ENCODE data around the gene GAB1.

The GAB1 gene

DNA sequence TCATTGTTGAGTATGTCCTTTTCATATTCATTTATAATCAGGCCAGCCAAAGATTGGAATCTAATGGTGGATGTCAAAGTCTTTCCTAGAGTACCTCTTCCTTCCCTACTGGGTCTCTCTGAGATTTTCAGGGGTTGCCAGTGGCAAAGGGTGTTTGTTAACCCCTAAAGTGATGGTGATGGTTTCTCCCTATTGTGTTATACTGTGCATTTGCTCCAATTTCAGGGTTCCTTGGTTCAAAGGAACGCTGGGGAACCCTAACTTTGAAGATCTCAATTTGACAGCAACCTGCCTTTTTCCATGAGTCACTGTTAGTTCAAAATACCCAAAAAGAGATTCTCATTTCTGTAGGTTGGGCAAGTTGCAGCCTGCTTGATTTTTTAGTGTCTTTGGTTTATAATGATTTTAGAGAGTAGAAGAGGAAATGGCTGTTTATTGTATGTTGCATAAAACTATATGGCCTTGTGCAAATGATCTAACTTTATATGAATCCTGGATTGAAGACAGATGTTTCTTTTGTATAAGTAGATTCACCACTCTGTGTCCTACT is 23.0 kb downstream of the GAB1 start:
- no peak for DNase-seq

DNA sequence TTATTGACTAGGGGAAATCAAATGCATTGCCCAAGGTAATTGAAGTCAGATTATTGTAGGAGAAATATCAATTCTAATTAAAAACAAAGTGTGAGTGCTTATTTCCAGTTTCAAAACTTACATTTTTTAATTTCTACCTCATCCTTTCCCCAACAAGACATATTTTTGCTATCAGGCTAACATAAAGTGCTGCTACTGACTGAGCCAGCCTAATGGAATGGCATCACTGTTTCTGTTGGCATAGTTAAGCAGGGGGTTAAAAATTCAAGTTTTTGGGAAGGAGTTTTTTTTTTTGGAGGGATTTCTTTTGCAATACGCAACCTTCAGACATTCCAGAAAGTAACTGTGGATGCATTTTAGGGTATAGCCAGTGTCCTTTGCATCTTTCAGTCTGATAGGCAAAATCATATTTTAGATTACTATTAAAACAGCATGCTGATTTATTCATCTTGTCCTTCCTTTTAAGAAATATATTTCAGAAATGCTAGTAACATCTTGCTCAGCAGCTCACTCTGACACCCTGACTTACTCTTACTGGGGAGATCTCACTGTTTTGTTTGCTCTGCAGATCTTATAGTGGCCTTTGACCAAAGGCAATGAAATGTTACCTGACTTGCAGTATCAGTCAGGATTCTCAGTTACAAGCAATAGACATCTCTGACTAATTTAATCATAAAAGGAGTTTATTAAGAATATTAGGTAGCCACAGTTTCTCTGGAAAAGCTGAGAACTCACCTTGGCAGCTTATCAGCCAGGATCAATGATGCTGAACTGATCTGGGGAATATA is 24.4 kb downstream of the GAB1 start:
- no peak for DNase-seq

DNA sequence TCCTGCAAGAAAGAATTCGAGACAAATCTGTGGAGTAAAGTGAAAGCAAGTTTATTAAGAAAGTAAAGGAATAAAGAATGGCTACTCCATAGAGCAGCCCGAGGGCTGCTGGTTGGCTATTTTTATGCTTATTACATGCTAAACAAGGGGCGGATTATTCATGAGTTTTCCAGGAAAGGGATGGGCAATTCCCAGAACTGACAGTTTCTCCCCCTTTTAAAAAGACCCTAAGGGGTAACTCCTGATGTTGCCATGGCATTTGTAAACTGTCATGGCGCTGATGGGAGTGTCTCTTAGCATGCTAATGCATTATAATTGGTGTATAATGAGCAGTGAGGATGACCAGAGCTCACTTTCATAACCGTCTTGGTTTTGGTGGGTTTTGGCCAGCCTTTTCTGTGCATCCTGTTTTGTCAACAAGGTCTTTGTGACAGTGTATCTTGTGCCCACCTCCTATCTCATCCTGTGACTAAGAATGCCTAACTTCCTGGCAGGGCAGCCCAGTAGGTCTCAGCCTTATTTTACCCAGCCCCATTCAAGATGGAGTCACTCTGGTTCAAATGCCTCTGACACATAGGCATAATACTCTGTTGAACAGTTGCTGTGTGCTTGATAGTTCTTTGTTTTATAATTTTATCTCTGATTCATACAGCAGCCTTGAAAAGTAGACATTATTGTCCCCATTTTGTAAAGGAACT is 25.8 kb downstream of the GAB1 start:
- no peak for DNase-seq

DNA sequence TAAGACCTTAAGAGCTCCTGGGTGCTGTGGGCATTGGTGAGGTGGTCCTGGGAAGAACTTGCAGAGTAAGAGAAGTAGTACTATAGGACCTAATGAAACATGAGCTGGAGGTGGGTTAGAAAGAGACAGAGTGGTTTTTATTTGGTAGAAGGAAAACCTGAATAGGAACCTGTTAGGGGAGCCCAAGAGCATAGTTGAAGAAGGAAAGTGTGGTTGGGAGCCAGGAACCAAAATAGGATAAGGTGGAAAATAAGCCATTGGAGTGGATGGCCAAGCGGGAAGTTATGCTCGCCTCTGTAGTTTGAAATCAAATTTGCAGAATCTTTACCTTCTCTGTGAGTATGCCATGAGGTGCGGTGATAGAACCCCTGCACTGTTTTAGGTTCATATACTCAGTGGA is 26.7 kb downstream of the GAB1 start:
- no peak for DNase-seq

GRCh38 chr4:143364063-143364462 is 27.4 kb downstream of the GAB1 start:
- no peak for DNase-seq

GRCh38 chr4:143367863-143368262 is 31.2 kb downstream of the GAB1 start:
- no peak for DNase-seq

- DNase-seq, result no peak
These were observed 32.9 kb downstream of the GAB1 start for GRCh38 chr4:143369552-143369951.

- no peak for DNase-seq
These were observed 35.6 kb downstream of the GAB1 start for GRCh38 chr4:143372093-143372915.

- no peak for DNase-seq
These were observed 37.6 kb downstream of the GAB1 start for GRCh38 chr4:143374255-143374654.

DNA sequence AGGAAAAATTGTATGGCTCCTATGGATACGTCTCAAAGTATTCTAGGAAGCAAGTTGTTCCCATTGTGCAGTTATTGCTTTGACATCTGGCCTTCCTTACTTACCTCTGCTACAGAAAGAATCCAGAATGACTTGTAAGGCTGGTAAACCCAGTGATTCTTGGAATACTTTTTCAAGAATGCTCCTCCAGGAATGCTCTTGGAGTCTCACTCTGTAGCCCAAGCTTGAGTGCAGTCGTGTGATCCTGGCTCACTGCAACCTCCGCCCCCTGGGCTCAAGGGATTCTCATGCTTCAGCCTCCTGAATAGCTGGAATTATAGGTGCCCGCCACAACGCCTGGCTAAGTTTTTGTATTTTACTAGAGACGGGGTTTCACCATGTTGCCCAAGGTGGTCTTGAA is 38.1 kb downstream of the GAB1 start:
- DNase-seq, result no peak

GRCh38 chr4:143375326-143376073 is 38.8 kb downstream of the GAB1 start:
- DNase-seq, result peak; percentile 83

GRCh38 chr4:143377611-143378099 is 41.0 kb downstream of the GAB1 start:
- DNase-seq, result peak; percentile 62

DNA sequence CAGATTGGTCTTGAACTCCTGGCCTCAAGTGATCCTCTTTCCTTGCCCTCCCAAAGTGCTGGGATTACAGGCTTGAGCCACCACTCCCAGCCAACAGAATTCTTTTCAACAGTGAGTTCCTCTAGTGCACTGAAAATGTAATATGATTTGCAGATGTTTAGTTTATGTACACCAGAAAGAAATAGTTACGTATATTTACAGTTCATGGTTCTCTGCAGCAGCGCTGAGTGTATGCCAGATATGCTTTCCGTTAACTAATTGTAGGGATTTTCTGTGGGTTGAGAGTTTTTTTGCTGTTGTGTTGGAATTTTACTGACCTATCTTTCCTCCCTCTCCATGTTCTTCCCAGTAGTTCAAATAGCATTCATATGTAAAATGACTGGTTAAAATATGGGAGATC is 44.0 kb downstream of the GAB1 start:
- no peak for DNase-seq

GRCh38 chr4:143381189-143382118 is 44.8 kb downstream of the GAB1 start:
- DNase-seq, result peak; percentile 51

DNA sequence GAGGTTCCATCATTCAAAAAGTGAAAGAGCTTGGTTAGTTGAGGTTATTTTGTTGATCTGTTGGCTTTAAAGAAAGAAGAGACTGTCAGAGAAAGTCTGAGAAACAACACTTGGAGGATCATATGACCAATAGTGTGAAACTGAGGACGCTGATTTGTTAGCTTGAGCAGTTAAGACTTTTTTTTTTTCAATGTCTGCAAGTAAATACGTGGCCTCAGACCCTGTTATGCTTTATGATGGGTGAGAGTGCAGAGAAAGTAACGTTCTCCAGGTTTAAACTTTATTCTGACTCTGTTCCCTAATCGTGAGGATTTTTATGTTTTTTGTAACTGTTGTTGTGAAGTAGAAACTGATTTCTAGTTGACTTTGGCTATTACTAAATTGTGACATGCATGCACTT is 45.9 kb downstream of the GAB1 start:
- no peak for DNase-seq

DNA sequence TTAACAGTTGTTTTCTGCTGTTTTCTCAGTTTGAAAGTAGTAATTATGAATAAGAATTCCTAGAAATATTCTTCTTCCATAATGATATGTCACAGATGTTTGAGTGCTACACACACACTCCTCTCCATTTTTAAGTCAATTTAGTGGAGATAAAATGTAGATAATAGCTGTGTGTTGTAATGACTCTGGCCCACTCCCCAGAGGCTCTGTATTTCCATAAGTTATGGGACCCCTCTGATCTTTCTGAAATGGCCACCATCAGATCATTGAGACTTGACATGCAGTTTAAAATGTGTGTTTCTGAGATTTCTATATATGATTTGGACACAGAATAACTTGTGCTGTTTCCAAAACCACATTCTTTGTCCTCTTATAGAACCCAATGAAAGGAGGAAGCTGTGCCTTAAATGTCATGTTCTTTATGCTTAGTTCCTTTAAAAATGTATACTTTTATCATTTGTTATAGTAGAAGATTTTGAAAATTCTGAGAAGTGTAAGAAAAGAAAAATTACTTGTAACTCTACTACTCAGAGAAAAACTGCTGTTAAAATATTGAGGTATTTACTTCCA is 46.4 kb downstream of the GAB1 start:
- no peak for DNase-seq

- no peak for DNase-seq
These were observed 47.8 kb downstream of the GAB1 start for GRCh38 chr4:143384381-143384994.

DNA sequence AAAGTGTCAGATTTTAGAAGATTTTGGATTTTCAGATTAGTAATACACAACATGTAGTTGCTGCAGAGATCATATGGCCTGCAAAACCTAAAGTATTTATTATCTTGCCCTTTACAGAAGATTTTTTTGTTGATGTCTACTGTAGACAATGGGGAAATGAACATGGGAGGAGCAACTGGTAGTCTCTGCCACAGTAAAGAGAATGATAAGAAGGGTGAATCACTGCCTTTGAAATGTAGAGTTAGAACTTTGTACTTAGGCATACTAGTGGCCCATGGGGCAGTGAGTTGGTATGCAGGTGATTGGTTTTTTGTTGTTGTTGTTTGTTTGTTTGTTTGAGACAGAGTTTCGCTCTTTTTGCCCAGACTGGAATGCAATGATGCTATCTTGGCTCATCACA is 50.1 kb downstream of the GAB1 start:
- no peak for DNase-seq

DNA sequence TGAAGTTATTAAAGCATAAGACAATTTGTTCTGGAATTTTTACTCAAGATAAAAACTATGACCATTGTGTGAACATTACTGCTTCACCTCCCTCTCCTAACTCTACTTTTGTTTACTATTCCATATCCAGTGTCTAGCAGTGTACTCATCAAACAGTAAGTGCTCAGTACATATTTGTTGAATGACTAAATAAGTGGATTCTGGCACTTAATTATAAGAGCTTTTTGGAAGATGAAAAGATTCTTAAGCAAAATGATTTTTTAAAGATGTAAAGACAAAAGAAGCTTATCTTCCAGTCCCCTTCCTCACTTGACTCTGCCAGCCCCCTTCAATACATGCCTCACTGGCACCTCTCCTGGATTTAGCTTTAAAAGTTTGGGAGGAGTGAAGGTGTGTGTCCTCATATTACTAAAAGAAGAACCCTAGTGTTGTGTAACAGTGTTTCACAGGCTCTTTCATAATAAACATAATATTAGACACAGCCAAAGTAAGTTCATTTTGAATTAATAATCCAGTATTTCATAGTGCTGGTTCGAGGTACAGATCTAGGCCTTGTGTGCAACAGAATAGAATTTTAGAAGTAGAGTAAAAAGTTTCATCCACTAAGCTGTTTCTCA is 53.0 kb downstream of the GAB1 start:
- DNase-seq, result no peak

DNA sequence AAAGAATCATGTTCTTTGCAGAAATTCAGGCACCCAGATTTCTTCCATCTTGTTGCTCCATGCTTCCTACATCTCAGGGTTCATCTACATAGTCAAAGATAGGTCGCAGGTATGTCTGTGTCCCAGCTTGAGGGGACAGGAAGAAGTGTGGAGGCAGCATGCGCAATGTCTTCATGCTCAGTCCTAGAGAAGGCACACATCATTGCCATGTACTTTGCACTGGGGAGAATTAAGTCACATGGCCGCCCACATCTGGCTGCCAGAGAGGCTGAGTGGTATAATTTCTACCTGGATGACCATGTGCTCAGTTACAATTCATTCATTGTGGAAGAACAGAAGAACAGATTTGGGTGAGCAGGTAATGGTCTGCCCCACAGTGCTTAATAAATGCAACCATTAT is 54.1 kb downstream of the GAB1 start:
- DNase-seq, result no peak

All from midbrain (tissue), 1 donor.